NCI-H446 (cell line): ENCODE results near the gene EI24.
"Not testable (repeated sequence)": the region's sequence is repeated elsewhere in the genome, so short reads cannot be mapped to it uniquely, and the experiment has no call there.

Experiments
- DNase-seq, 2 experiments: peaks; one replicate each; lab custom pipeline; 2025; lab: John Stamatoyannopoulos, UW

EI24 gene

DNA sequence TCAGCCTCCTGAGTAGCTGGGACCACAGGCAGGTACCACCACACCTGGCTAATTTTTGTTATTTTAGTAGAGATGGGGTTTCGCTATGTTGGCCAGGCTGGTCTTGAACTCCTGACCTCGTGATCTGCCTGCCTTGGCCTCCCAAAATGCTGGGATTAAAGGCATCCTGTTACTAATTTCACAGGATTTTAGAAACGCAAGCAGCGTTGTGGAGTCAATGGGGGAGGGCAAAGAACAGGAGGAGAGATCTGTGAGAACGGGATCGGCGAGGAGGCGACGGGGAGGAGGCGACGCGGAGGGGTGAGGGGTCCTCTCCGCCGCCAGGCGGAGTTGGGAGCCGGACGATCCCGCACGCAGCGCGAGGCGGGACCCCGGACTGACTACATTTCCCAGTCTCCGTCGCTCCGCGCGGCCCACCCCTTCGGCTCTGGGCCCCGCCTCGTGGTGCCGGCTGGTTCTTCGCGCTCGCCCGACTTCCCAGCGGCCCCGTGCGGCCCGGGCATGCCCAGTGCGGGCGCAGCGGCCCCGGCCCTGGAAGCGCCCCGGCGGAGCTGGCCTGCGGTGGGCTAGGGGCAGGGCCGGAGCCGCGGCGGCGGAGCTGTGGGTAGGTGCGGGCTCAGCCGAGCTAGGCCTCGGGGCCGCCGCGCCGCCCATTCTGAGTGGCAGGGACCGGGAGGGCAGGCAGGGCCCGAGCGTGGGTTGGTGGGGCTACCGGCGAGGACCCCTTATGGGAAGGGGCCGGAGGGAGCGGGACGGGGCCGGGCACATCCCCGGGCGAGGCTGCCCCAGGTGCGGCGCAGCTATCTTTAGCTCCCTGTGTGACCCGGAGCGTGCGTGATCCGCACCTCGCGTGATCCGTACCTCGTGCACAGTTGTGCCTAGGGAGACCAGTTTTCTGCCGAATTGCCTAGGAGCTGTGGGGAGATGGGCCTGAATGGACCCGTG, at the start of gene EI24:
EI24 (plus strand) TSS at position 508 of the 945 bp plus-strand sequence. CDS start 3,051 bp downstream, outside the sequence.
- peak; percentile 89 to 97 for DNase-seq

DNA sequence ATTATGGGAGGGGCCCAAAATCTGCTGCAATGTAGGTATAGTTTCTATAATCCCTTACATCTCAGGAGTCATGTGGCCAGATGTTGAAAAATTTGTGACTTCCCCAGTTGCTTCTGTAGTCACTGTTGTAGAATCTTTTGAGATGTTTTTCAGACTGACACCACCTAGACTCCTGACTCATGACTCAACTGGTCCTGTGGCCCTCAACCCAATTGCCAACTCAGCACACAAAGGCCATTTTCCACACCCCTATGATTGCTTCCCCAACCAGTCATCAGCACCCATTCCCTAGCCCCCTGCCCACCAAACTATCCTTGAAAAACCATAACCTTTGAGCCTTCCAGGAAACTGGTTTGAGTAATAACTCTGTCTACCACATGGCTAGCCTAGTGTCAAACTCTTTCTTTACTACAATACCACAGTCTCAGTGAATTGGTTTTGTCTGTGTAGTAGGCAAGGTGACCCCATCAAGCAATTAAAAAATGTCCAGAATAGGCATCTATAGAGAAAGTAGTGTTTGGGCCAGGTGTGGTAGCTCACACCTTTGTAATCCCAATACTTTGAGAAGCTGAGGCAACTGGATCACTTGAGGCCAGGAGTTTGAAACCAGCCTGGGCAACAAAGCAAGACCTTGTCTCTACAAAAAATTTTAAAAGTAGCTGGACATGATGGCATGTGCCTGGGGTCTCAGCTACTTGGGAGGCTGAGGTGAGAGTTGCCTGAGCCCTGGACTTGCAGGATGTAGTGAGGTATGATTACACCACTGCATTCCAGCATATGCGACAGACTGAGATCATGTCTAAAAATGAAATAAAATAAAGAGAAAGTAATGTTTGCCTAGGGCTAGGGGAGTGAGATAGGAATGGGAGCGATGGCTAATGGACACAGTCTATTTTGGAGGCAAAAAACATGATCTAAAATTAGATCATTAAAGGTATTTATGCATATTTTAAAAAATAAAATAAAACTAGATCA, 49.1 kb upstream of the EI24 start:
- no peak for DNase-seq

DNA sequence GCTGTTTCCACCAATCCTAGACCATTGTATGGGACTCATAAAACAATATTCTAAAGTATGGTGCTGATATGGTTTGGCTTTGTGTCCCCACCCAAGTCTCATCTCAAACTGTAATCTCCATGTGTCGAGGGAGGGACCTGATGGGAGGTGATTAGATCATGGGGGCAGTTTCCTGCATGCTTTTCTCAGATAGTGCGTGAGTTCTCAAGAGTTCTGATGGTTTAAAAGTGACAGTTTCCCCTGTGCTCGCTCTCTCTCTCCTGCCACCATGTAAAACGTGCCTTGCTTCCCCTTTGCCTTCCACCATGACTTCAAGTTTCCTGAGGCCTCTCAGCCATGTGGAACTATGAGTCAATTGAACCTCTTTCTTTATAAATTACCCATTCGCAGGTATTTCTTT, 44.0 kb upstream of the EI24 start:
- no peak for DNase-seq

DNA sequence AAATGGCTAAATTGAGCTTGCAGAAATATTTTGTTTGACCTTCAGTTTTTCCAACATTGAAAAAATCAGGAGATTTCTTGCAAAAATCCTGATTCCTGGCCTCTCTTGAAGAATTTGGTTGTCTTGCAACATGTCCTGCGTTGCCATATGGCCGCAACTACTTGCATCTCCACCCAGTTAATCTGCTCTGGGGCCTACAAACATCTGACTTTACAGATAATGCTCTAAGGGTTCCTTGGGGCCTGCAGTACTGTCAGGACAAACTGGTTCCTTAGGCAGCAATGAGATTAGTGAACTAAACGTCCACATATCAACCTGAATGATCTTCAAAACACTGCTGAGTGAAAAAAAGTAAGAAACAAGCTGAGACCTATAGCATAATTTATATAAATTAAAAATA, 36.6 kb upstream of the EI24 start:
- no peak for DNase-seq

DNA sequence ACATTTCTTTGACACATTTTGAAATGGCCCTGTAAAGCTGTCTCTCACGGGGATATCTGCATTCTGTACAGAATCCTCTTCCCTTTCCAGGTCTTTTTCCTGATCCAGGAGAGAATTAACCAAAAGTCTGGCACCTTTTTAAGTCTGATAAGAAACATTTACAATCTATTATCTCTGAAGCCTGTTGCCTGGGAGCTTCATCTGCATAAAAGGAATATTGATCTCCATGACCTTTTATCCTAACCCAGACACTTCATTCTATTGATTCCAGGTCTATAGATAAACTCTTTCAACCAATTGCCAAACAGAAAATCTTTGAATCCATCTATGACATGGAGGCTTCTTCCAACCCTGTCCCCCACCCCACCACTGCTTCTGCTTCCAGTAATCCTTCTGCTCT, 33.7 kb upstream of the EI24 start:
- no peak for DNase-seq

DNA sequence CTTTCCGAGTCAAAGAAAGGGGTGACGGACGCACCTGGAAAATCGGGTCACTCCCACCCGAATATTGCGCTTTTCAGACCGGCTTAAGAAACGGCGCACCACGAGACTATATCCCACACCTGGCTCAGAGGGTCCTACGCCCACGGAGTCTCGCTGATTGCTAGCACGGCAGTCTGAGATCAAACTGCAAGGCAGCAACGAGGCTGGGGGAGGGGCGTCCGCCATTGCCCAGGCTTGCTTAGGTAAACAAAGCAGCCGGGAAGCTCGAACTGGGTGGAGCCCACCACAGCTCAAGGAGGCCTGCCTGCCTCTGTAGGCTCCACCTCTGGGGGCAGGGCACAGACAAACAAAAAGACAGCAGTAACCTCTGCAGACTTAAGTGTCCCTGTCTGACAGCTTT, 32.4 kb upstream of the EI24 start:
- not testable (repeated sequence) for DNase-seq

DNA sequence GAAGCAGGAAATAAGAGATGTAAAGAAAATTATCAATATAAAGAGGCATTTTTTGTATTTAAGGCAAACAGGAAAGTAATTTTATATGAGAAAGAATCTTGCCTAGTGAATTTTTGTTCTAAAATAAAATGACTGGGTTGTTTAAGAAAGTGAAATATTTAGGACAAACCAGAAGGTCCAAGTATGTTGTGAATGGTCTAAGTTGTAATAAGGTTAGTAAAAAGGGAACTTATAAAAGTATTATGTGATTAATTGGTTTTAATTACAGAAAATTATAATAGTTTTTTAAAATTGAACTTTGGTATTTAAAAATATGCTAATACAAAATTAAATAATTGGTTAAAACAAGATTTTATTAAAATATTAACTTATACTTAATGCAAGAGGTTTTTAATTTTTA, 26.6 kb upstream of the EI24 start:
- DNase-seq = no peak

DNA sequence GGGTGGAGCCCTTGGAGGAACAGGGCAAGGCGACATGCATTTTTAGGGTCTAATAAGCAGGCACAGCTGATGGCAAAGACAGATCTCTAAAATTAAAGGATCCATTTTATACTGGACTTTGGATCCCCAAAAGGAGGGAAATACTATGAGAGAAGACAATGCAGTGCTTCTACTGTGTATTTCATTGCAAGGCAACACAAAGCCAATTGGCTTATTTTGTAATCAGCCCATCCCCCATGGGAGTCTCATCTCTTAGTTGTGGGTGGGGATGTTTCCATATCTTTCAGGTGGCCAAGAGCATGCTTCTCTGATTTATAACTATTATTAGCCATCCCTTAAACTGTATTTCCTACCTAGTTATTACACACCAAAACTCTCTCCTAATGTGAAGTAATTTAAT, 18.5 kb upstream of the EI24 start:
- no peak for DNase-seq

DNA sequence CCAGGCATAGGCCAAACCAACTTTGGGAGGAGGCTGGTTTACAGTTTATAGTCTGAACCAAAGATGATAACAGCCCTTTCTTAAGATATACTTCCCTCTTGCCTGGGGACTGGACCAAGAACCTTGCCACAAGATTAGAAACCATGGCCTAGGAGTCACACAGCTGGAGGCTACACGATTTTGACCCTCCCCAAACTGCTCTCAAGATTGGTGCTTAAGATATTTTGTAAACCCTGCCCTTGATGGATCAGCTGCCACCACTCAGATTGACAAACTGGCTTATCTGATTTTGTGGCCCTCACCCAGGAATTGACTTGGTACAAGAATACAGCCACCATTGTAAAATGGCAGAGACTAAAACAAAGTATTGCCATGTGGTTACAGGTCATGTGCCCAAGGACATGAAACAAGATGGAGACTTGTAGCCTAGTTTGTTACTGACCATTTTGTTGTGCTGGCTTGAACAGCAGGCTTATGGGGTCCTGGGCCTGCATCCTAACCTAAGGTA, 17.4 kb upstream of the EI24 start:
- no peak for DNase-seq

DNA sequence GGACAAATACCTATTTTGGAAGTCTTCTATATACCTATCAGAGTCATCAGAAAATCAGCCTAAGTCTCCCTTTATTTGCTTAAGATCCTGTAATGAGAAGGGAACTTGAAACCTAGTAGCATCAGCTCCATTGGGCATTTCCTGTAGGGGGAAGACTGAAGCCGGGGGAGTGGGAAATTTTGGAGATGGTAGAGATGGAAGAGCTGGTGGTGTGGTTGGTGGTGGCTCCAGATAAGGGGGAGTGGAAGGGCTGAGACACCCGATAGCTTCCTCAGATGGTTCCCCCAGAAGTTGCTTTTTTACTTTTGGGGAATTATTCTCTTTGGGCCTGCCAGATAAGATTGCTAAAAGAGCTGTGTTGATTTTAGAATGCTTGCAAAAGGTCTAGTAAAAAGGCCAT, 16.4 kb upstream of the EI24 start:
- no peak for DNase-seq

DNA sequence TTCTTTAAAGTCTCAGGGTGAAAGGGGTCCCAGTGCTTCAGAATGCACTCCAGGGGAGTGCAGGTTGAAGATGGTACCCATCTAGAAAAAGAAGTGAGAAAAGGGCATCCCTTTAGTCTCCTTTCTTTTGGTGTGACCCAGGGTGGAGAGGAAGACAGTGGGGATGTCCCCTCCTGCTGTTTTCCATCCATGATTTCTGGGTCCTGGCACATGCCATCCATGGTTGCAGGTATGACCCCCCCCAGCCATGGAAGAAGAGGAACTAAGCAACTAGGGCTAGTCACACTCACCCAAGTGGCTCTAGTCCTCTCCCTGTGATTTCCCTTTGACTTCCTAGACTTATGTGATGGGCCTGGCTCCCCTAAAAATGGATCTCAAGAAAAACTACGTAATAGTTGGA, 15.9 kb upstream of the EI24 start:
- no peak for DNase-seq

DNA sequence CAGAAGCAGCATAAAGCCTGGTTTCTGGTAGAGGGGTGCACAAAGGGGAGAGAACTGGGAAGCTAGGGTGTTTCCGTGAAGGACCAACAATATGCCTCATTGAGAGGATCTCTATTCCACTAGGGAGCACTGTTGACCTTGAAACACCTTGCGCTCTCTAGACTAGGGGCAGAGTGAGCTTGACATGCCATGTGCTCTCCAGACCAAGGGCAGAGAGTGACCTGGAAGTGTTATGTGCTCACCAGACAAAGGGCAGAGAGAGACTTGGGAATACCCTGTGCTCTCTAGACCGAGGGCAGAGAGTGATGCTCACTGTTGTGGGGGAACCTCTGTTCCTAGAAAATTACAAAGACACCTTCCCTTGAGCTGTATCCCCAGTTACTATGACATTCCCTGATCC, 15.2 kb upstream of the EI24 start:
- no peak for DNase-seq

DNA sequence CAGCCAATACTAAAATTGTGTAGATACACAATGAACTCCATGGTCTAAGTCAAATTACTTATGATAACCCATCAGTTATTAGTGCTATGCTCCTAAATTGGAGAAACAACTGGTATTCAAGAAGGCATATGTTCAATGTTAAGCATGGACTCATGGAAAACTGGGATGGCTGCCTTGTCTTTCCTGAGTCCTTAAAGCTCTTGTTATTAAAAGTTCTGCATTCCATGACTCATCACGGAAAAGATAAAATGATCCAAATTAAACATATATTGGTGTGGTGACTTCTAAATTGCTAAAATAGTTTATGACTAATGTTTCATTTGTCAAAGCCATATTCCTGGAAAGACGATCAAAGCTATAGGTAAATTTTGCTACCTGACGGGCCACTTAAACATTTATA, 9.4 kb upstream of the EI24 start:
- no peak for DNase-seq

DNA sequence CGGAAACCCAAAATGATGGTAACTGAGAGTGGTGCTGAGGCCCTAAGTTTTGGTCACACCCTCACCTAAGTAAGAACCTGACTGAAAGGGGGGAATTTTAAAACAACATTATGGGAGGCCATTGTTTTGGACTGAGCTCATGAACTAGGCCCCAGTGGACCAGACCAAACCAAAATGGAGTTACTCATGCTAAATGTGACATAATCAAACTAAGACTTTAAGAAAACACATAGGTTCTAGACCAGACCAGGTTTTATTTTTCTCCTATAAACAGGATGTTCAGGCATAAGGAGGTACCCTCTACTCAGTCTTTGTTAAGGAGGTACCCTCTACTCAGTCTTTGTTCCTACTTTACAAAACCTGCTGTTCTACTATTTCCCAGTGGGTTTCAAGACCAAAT, 7.4 kb upstream of the EI24 start:
- DNase-seq = no peak

DNA sequence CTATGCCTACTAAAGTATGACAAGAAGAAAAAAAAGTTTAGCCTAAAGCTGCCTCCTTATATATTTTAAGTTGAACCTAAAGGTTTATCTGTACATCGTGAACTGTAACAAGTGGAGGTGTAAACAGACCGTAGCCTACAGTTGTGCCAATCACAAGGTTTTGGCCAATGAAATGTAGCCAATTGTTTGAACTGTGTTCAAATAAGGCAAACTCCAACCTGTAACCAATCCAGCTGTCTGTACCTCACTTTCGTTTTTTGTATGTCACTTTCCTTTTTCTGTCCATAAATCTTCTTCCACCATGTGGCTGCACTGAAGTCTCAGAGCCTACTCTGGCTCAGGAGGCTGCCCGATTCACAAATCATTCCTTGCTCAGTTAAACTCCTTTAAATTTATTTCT, 6.8 kb upstream of the EI24 start:
- no peak for DNase-seq

DNA sequence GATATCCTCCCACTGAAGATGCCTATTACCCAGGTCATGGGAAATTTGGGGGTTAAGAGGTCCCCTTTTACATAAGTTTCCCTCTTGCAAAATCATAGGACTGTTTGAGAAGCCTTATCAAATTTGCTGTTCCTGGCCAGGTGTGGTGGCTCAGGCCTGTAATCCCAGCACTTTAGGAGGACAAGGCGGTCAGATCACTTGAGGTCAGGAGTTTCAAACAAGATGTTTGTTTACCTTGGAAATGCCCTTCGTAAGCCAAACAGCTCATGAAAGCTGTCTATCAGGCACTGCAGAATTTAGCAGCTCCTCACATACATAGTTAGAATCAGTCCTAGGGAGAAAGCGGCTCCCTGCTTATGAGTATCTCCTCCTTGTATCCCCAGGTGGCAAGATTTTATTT, 4.9 kb upstream of the EI24 start:
- DNase-seq = no peak

DNA sequence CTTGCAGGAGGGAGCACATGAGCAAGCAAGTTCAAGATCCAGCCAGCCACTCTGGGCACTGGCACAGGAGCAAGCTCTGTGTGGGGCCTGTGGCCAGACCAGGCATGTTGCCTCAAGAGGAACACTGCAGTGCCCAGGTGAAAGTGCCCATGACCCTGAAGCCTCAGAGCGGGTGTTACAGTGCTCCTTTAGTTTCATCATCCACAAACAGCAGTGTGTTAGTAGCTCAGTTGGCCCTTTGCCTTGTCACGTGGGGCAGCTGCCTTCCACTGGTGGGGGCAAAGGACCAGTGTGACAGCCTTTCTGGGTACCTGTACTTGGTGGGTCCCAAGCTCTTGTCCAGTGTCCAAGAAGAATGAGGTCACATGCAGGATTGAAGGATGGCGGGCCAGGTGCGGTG, 3.0 kb upstream of the EI24 start:
- DNase-seq = no peak

DNA sequence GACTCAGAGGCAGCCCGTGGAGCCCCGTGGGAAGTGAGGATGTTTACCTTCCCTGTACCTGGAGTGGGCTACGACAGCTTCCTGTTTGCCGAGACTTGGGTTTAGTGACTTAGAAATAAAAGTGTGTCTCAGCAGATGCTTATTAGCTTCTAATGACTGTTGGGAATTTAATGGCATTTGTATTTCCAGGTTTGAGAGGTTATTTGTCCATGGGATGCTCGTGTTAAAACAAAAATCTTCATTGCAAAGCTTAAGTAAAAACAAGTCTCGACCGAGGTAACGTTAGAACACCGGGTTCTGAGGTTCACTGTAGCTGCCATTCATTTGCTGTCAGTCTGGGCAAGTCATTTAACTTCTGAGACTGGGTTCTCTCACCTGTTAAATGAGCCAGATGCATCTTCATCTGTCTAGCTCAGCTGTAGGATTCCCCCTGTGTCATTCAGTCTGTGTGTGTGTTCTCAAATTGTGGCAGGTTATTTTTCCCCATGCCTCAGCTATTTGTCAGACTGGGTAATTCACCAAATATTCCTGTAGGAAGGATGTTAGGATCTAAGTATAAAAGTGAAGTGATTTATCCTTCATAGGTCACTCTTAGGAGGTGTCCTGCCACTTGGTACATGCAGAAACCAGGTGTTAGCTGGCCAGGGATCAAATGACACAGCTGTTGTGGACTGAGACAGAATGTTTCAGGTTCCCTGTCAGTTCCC, 791 bp downstream of the EI24 start:
- DNase-seq = no peak

DNA sequence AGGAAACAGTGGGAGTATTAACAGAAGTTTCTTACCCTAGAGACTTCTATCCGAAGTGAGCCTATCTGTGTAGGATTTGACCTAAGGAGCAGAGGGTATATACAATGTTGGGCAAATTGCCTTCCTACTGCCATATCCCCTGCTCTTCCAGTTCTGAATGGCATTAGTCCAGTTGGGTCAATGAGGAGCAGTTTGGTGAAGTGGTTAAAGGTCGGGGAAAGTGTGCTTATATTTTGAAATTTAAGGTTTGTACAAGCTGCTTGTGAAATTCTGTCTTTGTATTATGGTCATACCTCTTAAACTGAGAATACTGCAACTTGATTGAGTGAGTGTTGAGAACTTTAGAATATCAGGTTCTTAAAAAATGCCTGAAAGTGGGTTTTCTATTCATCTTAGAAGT, 1.7 kb downstream of the EI24 start:
- no peak for DNase-seq

DNA sequence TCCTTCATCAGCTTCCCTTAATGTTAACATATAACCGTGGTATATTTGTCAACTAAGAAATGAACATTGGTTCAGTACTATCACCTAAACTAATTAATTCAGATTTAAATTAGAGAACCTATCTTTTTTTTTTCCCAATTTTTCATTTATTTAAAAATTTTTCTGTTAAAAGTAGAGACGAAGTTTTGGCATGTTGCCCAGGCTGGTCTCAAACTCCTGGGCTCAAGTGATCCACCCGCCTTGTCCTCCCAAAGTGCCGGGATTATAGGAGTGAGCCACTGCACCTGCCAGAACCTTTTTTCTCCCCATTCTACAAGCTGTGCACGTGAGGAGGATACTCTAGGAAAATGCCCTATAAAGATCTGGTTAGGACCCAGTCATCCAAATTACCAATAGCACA, 3.6 kb downstream of the EI24 start:
- DNase-seq = no peak

DNA sequence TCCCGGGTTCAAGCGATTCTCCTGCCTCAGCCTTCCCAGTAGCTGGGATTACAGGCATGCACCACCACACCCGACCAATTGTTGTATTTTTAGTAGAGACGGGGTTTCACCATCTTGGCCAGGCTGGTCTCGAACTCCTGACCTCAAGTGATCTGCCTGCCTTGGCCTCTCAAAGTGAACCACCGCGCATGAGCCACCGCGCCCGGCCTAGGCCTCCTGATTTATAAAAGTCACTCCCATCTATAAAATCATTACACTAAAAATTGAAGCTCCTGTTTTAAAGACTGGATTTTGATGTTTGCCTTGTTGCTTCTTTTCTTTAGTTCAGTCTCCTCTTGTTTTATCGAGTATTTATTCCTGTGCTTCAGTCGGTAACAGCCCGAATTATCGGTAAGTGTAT, 7.9 kb downstream of the EI24 start:
- DNase-seq = not testable (repeated sequence)

DNA sequence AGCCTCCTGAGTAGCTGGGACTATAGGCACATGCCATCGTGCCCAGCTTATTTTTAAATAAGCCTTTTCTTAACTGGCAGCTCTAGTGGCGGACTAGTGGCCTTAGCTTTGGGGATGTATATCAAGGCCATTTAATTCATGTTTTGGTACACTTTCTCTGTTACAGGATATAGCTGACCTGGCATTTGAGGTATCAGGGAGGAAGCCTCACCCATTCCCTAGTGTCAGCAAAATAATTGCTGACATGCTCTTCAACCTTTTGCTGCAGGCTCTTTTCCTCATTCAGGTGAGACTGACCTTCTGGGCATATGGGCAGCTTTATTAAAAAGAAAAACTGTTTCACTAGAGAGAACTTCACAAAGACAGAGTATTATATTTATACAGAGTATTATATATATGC, 9.5 kb downstream of the EI24 start:
- DNase-seq = no peak
